HG03135 (cell line): ENCODE measurements around the gene SGPP1.
"Not testable (repeated sequence)": the region's sequence is repeated elsewhere in the genome, so short reads cannot be mapped to it uniquely, and the experiment has no call there.

Experiments
- ATAC-seq: cut with Tn5 transposase; IDR thresholded peaks from one replicate; pipeline ENCODE4 v1.9.1; 2021; ENCODE audit warnings: mild to moderate bottlenecking, moderate library complexity; ENCODE audit not compliant: unreplicated experiment

Gene SGPP1

DNA sequence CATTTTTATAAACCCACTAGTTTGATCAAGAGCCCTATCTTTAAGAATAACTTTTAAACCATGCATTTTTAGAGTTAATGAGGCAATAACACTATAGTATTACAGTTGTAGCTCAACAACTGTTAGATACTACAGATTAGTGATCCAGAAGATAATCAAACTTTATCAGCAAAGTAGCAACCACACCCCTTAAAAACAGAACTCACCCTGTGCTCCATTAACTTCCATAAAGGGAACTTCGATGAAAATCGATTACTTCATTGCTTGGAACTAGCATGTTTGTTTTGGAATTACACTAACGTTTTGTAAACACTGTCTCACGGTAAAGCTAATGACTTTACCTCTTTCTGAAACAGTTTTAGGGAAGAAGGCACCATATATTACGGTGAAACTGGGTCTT lies 1.4 kb downstream of the SGPP1 start:
- no peak for ATAC-seq

DNA sequence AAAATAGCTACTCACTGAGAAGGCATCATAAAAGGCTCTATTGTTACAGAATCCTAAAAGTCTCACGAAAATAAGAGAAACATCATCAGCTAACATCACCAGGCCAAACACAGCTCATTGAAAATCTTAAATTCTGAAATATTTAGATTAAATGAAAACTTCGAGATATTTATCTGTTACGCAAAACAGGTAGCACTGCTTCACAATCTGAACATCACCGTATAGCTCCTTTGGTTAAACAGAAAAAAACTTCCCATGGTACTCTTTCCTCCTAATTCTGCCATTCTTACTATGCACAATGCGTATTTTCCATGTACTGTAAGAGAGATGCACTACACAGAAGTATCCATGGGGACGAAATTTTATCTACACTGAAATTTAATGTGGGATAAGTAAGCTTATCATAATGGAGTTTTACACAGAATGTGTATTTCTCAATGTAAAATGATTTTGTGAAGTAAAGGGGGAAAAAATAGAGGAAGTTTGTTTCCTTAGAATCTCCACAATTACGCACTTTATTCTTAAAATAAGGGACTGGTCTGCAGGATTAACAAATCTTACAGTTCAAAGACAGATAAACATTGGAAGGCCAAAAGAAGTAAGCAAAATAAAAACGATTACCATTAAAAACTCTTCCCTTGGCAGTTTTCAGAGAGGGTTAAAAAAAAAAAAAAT lies 1.9 kb downstream of the SGPP1 start:
- no peak for ATAC-seq

DNA sequence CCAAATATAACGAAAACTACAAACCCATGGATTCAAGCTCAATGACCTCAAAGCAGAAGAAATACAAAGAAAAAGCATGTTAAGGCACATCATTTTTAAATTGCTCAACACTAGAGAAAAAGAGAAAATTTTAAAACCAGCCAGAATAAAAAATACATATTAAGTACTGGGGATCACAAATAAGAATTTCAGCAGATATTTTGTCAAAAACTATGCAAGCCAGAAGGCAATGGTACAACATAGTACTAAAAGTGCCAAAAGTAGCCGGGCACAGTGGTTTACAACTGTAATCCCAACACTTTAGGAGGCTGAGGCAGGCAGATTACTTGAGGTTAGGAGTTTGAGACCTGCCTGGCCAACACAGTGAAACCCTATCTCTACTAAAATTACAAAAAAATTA lies 10.2 kb downstream of the SGPP1 start:
- no peak for ATAC-seq

DNA sequence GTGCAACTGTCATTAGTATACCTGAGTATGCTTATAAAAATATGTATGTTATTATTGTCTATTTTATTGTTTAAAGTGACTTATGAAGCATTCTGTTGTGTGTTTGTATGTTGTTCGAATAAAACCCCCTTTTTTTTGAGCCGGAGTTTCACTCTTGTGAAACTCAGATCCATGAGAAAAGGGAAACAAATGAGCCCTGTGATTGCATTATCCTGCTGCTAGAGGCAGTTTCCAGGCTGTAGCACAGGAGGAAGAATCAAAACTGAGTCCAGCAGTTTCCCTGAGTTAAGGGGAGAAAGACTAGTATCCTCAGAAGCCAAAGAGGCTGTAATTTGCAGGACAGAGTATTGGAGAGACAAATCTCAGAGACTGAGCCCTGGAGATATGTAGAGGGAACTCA lies 12.5 kb downstream of the SGPP1 start:
- no peak for ATAC-seq

DNA sequence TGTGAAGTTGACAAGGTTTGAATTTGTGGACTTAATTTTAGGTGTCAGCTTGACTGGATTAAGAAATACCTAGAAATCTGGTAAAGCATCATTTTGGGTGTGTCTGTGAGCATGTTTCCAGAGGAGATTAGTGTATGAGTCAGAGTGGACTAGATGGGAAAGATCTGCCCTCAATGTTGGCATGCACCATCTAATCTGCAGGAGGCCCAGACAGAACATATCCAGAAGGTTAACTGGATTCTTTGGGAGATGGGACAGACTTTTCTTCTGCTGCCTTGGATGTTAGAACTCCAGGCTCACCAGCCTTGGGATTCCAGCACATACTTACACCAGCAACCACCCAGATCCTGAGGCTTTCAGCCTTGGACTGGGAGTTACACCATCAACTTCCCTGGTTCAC lies 14.1 kb downstream of the SGPP1 start:
- no peak for ATAC-seq

DNA sequence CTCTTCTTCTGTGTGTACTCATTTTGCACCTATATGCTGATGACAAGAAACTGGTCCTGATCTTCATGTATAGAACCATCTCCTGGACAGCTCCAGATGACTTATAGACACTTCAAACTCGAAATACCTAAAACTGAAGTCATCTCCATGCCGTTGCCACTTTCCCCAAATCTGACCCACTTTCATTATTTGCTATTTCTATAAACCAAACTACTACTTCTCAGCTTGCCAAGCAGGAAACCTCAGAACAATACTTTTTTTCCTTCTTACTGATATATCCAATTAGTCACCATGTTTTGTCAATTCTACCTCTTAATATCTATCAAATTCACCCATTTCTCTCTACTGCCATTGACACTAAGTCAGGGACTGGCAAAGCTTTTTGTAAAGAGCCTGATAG lies 14.8 kb downstream of the SGPP1 start:
- no peak for ATAC-seq

DNA sequence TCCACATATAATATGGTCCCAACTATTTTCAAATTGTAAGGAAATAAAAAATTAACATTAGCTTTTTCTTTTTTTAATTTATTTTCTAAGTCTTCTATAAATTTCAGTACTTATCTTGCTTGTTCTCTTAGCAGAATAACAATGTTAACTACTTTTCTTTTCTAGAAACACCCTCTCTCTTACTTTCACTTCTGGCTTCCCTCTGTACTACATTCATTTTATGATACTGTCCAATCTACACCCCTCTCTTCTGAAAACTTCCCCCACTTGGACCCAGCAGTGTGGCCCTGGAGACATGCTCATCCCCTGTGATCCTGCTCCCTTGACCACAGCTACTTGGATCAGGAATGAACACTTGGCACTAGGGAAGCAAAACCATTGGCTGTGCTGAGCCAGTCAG lies 15.7 kb downstream of the SGPP1 start:
- ATAC-seq = no peak

DNA sequence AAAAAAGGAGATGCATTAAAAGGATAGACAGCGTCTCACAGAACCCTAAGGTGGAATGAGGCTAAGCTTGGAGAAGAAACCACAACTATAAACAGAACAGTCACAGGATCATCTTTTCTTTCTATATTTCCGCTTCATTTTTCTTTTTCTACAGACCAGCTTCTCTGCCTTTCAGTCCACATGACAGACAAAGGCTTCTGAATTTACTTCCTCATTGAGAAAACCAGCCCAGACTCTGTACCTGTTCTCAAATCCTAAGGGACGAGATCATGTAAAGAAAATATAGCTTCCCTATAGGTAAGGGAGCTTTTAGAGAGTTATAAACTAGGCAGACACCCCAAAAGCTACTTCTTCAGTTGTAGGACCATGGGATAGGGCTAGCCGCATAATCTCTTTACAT lies 17.4 kb downstream of the SGPP1 start:
- ATAC-seq = no peak

DNA sequence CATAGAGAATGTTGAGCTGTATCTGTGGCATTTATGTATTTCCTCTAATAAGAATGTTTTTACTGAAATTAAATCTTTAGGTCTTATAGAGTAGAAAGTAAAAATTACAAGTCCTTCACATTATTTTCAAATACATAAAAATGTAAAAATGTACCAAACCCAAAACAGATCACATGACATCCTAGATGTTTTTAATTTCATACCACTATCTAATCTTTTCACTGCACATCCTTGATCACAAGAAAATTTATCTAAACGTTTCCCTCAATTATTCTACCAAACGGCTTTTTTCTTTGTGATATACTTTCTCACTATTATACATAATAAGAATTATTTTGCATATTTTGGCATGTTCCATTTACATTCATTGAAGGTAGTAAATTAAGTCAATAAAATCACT lies 18.3 kb downstream of the SGPP1 start:
- ATAC-seq = no peak

DNA sequence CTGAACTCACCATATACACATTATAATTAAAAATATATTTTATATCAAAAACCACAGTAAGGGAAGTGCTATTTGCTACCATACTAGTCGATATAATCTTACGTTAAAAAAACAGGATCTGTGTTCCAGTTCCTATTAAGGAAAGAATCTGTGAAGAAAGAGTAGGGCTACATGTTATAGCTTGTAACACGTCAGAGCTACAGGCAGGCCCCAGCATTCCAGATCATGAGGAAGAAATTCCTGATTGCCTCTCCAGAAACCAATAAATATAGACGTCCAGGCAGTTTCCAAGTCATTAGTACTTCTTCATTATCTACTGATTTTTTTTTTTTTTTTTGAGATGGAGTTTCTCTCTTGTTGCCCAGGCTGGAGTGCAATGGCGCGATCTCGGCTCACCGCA lies 20.6 kb downstream of the SGPP1 start:
- ATAC-seq = no peak

DNA sequence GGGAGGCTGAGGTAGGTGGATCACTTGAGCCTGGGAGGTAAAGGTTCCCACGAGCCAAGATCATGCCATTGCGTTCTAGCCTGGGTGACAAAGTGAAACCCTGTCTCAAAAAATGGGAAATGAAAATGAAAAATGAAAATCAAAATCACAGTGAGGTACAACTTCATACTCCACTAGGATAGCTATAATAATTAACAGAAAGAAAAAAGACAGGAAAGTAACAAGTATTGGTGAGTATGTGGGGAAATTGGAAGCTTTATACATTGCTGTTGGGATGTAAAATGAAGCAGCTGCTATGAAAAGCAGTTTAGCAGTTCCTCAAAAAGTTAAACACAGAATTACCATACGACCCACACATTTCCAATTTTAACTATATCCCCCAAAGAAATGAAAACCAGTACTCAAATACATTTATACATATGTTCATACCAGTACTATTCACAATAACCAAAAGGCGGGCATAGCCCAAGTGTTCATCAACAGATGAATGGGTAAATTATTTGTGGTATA lies 22.2 kb downstream of the SGPP1 start:
- no peak for ATAC-seq

DNA sequence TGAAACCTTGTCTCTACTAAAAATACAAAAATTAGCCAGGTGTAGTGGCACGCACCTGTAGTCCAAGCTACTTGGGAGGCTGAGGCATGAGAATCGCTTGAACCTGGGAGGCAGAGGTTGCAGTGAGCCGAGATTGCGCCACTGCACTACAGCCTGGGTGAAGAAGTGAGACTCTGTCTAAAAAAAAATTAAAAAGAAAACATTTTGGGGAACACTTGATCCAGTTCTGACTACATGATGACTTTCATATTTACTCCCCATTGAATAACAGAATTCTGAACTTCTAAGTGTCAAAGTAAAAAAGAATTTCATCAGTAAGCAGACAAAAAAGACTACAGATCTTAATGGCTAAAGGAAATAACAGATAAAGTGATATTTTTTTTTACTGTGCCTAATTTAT lies 25.3 kb downstream of the SGPP1 start:
- ATAC-seq = not testable (repeated sequence)

DNA sequence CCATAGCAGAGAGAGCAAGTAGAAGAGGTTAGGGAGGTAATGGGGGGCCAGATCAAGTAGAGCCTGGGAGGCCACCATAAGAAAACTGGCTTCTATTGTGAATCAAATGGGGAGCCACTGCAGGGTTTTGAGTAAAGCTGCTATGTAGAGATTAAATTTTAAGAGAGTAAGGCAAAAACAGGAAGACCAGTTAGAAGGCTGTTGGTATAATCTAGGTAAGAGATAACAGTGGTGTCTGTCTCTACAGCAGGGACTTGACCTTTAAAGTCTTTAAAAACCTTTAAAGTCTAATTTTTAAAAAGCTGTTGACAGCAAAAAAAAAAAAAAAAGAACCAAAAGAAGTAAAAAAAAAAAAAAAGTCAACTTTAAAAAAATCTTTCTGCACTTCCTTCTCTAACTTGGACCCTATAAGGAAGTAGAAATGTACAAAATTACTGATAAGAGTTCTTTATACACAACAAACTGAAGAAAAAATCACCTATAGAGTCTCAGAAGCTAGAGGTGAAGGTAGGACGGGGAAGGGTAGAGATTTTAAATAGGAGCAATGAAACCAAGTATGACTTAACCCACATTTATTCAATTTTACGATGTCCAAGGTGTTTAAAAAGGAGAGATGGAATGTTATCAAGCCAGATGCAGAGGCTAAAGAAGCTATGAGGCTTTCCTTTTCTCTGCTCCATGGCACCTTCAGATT lies 26.1 kb downstream of the SGPP1 start:
- no peak for ATAC-seq

DNA sequence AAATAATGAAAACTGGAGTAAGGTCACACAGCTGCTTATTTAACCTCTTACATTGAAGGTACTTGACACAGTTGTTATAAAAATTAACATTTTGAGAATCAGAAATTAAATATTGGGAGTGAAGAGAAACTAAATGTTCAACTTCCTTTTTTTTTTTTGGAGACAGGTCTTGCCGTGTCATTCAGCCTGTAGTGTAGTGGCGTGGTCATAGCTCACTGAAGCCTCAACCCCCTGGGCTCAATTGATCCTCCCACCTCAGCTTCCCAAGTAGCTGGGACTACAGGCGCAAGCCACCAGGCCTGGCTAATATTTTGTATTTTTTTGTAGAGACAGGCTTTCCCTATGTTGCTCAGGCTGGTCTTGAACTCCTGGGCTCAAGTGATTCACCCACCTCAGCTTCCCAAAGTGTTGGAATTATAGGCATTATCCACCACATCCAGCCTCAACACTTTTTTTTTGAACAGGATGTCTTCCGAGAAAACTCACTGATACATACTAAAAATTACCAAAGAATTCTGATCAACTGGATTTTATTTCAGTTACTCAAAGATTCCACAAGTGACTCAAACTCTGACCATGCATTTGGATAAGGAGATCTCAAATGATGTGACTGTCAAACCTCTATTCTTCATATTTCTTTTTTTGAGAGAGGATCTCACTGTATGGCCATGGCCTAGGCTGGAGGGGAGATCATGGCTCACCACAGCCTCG lies 35.4 kb downstream of the SGPP1 start:
- ATAC-seq = no peak

DNA sequence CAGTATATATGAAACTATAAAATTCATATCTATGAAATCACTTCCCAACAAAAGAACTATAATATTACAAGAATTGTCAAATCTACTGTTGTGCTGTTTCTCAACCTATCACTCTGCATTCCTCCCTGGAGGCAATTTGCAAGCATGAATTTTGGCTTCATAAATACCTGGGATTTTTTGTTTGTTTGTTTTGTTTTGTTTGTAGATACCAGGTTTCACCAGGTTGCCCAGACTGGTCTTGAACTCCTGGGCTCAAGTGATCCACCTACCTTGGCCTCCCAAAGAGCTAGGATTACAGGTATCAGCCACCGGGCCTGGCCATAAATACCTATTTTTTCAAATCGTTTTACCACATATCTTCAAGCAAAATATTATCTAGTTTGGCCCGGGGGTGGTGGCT lies 38.7 kb downstream of the SGPP1 start:
- ATAC-seq = no peak

DNA sequence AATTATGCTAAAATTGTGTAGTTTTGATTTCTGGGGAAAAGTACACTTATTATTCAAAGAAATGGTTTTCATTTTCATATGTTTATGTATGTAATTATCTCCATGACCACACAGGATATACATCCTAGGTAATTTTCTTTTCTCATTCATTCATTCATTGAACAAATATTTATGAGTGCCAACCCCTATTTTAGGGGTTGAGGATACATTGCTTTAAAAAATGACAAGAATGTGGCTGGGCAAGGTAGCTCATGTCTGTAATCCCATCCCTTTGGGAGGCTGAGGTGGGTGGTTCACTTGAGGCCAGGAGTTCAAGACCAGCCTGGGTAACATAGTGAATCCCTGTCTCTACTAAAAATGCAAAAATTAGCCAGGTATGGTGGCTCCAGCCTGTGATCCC lies 40.9 kb downstream of the SGPP1 start:
- no peak for ATAC-seq

DNA sequence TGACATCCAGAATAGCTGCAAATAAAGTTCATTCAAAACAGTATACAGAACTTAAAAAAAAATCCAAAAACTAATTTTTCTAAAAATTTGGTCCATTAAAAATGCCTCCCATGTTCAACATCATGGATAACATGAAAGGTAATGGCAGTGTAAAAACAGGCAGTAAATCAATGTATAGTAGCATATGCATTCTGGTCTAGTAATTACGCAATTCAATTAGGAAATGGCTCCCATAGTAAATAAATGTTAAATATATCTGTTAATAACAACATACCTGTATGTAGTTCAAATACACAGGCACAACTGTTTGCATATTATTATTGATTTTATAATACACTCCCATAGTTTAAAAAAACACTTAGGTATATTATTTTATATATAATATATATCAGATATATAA lies 42.5 kb downstream of the SGPP1 start:
- ATAC-seq = no peak

DNA sequence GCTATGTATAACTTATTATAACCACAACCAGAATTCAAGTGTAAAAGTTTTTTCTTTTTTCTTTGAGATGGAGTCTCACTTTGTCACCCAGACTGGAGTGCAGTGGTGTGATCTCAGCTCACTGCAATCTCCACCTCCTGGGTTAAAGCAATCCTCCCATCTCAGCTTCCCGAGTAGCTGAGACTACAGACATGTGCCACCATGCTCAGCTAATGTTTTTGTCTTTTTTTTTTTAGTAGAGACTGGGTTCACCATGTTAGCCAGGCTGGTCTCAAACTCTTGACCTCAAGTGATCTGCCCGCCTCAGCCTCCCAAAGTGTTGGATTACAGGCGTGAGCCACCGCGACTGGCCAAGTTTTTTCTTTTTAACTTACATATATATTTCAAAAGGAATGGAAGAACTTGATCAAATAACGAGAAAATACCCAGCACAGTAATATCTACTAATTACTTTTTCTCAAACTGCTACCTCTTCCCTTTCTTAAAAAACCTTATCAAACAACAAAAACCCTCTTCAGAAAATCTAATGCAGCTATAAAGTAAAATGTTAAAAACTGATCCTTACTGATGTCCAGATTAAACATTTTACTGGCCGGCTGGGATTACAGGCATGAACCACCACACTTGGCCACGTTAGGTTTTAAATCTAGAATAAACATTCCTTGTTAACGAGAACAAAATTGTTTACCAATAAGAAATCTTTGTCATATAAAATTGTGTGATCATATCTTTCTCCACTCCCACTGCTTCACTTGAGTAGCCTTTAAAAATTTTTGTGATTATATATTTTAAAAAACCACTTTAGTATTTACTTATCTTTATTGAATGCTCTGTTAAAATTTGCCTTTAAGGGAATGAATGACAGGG lies 44.9 kb downstream of the SGPP1 start:
- ATAC-seq = no peak

DNA sequence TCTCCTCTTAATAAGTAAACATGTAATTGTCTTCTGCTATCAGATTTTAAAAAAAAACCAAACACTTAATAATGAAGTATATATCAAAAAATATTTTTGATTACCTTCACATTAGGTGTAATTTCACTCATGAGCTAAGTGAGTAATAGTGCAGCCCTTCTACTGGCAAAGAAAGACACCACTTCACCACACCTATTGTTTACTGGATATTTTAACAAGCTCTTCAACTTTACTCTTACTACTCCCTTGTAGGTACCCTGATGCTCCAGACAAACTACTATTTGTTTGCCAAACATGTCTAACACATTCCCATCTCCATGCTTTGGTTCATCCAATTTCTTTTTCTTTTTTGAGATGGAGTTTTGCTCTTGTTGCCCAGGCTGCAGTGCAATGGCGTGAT lies 49.3 kb downstream of the SGPP1 start:
- no peak for ATAC-seq

DNA sequence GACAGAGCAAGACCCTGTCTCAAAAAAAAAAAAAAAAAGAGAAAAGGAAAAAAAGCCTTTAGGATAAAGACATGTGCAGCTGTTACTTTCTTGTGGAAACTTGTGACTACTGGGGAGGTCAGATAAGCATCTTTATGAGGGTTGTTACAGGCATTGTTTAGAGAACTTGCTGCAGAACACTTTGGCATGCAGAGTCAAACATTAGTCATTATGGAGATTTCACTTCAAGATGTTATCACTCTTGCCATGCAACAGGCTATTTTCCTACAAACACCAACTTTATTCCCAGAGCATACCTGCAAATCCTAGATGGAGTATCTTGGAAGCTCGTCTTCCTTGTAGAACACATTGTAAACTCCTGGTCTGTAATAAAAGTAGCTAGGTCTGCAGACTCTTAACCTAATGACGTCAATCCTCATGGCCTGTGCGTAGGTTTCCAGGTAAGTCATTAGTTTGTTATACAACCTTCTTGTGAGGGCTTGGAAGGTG lies 49.9 kb downstream of the SGPP1 start:
- ATAC-seq = no peak

DNA sequence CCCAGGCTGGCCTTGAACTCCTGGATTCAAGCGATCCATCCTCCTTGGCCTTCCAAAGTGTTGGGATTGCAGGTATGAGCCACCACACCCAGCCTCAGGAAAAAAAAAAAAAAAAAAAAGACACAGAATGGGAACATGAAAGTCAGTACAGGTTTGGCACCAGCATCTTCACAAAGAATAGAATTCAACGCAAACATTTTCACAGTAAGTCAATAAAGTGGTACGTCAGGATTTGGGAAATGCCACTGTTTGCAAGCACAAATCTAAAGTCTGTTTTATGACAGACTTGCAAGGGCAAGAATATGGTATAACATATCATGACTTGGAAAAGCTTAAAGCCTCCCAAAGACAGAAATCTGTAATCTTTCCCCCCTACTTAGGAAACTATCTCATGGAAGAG lies 51.2 kb downstream of the SGPP1 start:
- no peak for ATAC-seq
